SK-N-SH treated with all-trans-retinoic acid at 6 μM for 48 hours (cell line): ENCODE data around the gene MYRF.

Experiments
- ATAC-seq: fragments of 200-7000 bp; cut with Tn5 transposase; 3 replicates; pipeline ENCODE4 v1.9.1; 2020; ENCODE audit warnings: mild to moderate bottlenecking, moderate library complexity
- BACH2 ChIP-seq: fragments of 250-450 bp; sonication (Bioruptor Pico); IDR thresholded peaks from 2 replicates; pipeline ENCODE4 v1.9.0; 2021; ENCODE audit warnings: mild to moderate bottlenecking, borderline replicate concordance
- CSDC2 ChIP-seq: fragments of 250-450 bp; sonication (Bioruptor Pico); IDR thresholded peaks from 2 replicates; pipeline ENCODE4 v1.5.0; 2020; ENCODE audit warnings: mild to moderate bottlenecking, moderate library complexity
- ESRRG ChIP-seq: fragments of 250-450 bp; sonication (Bioruptor Pico); IDR thresholded peaks from 2 replicates; pipeline ENCODE4 v1.6.1; 2021; ENCODE audit warnings: mild to moderate bottlenecking
- GLIS3 ChIP-seq: fragments of 250-450 bp; sonication (Bioruptor Pico); IDR thresholded peaks from 2 replicates; pipeline ENCODE4 v1.5.0; 2020; ENCODE audit warnings: mild to moderate bottlenecking, moderate library complexity
- ISL1 ChIP-seq: fragments of 250-450 bp; sonication (Bioruptor Pico); IDR thresholded peaks from 2 replicates; pipeline ENCODE4 v2.1.2; 2022; ENCODE audit warnings: mild to moderate bottlenecking, moderate library complexity
- OSR1 ChIP-seq: fragments of 250-450 bp; sonication (Bioruptor Pico); IDR thresholded peaks from 2 replicates; pipeline ENCODE4 v1.8.0; 2022; ENCODE audit warnings: moderate library complexity, mild to moderate bottlenecking, inconsistent platforms
- RARB ChIP-seq: fragments of 250-450 bp; sonication (Bioruptor Pico); IDR thresholded peaks from 2 replicates; pipeline ENCODE4 v1.8.0; 2021; ENCODE audit warnings: mild to moderate bottlenecking, moderate library complexity
- SNAI2 ChIP-seq: fragments of 250-450 bp; sonication (Bioruptor Pico); IDR thresholded peaks from 2 replicates; pipeline ENCODE4 v1.5.0; 2020; ENCODE audit warnings: mild to moderate bottlenecking, moderate library complexity
- ZC3H10 ChIP-seq: fragments of 250-450 bp; sonication (Bioruptor Pico); IDR thresholded peaks from 2 replicates; pipeline ENCODE4 v1.5.1; 2021; ENCODE audit warnings: mild to moderate bottlenecking, moderate library complexity
- ZFP3 ChIP-seq: fragments of 250-450 bp; sonication (Bioruptor Pico); IDR thresholded peaks from 2 replicates; pipeline ENCODE4 v1.5.0; 2020; ENCODE audit warnings: mild to moderate bottlenecking, moderate library complexity
- ZFP30 ChIP-seq: fragments of 450-650 bp; formaldehyde crosslinking; IDR thresholded peaks from 2 replicates; pipeline ENCODE4 v1.5.0; 2022; ENCODE audit warnings: mild to moderate bottlenecking, moderate library complexity
- ZNF565 ChIP-seq: fragments of 450-650 bp; formaldehyde crosslinking; conservative IDR thresholded peaks from 2 replicates; pipeline ENCODE4 v1.5.0; 2020; ENCODE audit warnings: low read depth, mild to moderate bottlenecking, moderate library complexity
- ZNF70 ChIP-seq: fragments of 450-650 bp; formaldehyde crosslinking; IDR thresholded peaks from 2 replicates; pipeline ENCODE4 v1.5.0; 2020; ENCODE audit warnings: mild to moderate bottlenecking, moderate library complexity
- ZNF8 ChIP-seq: fragments of 450-650 bp; formaldehyde crosslinking; IDR thresholded peaks from 2 replicates; pipeline ENCODE4 v1.5.0; 2020; ENCODE audit warnings: mild to moderate bottlenecking, moderate library complexity
- TF ChIP-seq, protein P1 (sequence below): fragments of 250-450 bp; sonication (Bioruptor Pico); IDR thresholded peaks from 2 replicates; pipeline ENCODE4 v1.5.1; 2020; ENCODE audit warnings: low read depth, mild to moderate bottlenecking, moderate library complexity
- TF ChIP-seq, protein P2 (sequence below): fragments of 250-450 bp; sonication (Bioruptor Pico); IDR thresholded peaks from 2 replicates; pipeline ENCODE4 v1.5.1; 2021; ENCODE audit warnings: mild to moderate bottlenecking, moderate library complexity
- TF ChIP-seq, protein P3 (sequence below): fragments of 250-450 bp; sonication (Bioruptor Pico); IDR thresholded peaks from 2 replicates; pipeline ENCODE4 v1.5.0; 2020; ENCODE audit warnings: mild to moderate bottlenecking, moderate library complexity
- TF ChIP-seq, protein P4 (sequence below): fragments of 250-450 bp; sonication (Bioruptor Pico); IDR thresholded peaks from 2 replicates; pipeline ENCODE4 v1.8.0; 2021; ENCODE audit warnings: low read depth, mild to moderate bottlenecking, moderate library complexity, borderline replicate concordance
- TF ChIP-seq, protein P5 (sequence below): fragments of 250-450 bp; sonication (Bioruptor Pico); IDR thresholded peaks from 2 replicates; pipeline ENCODE4 v1.8.0; 2020; ENCODE audit warnings: mild to moderate bottlenecking, moderate library complexity, borderline replicate concordance

The MYRF gene

DNA sequence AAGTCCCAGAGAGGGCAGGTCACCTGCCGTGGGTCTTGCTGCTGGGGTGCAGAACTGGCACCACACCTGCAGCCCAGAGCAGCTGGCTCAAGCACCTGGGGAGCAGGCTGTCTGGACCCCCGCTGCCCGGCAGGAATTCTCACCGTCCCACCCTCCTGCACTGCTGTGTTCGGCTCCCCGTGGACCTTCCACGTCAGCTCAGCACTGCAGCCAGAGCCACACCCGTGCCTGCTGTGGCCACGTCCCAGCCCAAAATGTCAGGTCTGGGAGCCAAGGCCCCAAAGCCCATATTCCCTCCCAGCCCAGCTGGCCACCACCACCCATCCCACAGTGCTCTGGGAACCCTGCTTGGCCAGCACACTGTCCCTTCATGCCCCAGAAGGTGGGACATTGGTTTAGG is 28.0 kb upstream of the MYRF start (continued):
- TF ChIP-seq, protein P1, sequence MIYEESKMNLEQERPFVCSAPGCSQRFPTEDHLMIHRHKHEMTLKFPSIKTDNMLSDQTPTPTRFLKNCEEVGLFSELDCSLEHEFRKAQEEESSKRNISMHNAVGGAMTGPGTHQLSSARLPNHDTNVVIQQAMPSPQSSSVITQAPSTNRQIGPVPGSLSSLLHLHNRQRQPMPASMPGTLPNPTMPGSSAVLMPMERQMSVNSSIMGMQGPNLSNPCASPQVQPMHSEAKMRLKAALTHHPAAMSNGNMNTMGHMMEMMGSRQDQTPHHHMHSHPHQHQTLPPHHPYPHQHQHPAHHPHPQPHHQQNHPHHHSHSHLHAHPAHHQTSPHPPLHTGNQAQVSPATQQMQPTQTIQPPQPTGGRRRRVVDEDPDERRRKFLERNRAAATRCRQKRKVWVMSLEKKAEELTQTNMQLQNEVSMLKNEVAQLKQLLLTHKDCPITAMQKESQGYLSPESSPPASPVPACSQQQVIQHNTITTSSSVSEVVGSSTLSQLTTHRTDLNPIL (CRISPR knock-in tag), result no peak
- TF ChIP-seq ZNF70 (CRISPR knock-in tag) (no peak), BACH2 (no peak), ZNF8 (no peak), ZFP30 (no peak), SNAI2 (CRISPR knock-in tag) (no peak), ESRRG (no peak)
- TF ChIP-seq, protein P2, sequence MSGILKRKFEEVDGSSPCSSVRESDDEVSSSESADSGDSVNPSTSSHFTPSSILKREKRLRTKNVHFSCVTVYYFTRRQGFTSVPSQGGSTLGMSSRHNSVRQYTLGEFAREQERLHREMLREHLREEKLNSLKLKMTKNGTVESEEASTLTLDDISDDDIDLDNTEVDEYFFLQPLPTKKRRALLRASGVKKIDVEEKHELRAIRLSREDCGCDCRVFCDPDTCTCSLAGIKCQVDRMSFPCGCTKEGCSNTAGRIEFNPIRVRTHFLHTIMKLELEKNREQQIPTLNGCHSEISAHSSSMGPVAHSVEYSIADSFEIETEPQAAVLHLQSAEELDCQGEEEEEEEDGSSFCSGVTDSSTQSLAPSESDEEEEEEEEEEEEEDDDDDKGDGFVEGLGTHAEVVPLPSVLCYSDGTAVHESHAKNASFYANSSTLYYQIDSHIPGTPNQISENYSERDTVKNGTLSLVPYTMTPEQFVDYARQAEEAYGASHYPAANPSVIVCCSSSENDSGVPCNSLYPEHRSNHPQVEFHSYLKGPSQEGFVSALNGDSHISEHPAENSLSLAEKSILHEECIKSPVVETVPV (CRISPR knock-in tag), result no peak

DNA sequence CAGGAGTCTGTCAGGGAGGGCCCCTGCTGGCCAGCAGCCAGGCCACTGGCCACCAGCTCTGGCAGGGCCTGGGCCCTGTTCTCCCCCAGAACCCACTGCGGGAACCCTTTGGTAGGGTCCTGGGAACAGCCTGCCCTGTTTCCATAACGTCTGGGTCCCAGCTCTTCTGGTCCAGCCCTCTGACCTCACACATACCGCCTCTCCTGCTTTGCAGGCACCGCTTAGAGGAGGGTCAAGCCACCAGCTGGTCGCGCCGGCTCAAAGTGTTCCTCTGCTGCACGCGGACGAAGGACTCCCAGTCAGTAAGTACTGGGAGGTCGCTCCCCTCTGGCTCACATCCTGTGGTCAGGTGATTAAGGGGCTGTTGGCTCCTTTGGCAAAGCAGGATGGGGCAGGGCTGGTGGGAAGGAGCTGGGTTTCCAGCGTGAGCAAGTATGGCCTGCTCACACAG is 26.6 kb upstream of the MYRF start:
- no peak for ATAC-seq
- TF ChIP-seq ZC3H10 (CRISPR knock-in tag) (no peak), ZFP30 (no peak), BACH2 (no peak)
- TF ChIP-seq, protein P1 (CRISPR knock-in tag), result no peak

DNA sequence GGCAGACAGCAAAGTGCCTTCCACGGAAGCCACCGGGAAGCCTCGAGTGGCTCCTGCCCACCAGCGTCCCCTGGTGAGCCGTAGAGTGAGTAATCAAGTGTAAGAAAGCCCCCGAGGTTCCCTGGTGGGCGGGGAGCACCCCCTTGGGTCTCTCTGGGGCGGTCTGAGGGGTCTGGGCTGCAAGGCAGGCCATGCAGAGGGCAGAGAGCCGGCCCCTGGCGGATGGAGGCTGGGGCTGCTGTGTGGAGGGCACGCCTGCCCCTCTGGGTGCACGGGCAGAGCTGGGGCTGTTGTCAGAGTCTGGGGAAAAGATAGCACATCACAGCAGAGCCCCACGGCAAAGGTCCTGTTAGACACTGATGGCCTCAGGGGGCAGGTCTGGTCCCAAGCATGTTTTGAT is 25.7 kb upstream of the MYRF start:
- no peak for ATAC-seq
- TF ChIP-seq CSDC2 (no peak), RARB (CRISPR knock-in tag) (no peak)

DNA sequence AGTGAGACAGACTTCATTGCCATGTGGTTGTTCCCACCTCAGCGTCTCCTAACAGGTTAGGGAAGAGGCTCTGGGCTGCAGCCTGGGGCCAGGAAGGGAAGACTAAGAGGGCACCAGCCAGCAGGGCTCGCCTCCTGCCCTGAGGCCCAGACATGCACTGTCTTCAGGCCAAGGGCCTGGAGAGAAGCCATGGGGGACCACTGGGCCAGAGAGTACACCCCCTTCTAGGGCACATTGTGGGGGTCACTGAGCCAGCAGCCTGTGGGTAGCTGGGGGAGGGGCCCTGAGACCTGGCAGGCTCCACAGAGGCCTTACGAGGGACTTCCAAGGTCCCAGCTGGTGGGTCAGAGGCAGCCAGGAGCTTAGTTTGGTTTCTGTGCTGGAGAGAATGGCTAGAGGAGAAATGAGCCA is 25.0 kb upstream of the MYRF start:
- no peak for ATAC-seq
- TF ChIP-seq ZFP3 (CRISPR knock-in tag) (no peak), BACH2 (no peak), ESRRG (no peak), ZNF70 (CRISPR knock-in tag) (no peak), RARB (CRISPR knock-in tag) (no peak), ISL1 (CRISPR knock-in tag) (no peak), OSR1 (CRISPR knock-in tag) (no peak), ZNF8 (no peak), CSDC2 (no peak), ZNF565 (CRISPR knock-in tag) (no peak), GLIS3 (CRISPR knock-in tag) (no peak)
- TF ChIP-seq, protein P2 (CRISPR knock-in tag), result no peak
- TF ChIP-seq, protein P3, sequence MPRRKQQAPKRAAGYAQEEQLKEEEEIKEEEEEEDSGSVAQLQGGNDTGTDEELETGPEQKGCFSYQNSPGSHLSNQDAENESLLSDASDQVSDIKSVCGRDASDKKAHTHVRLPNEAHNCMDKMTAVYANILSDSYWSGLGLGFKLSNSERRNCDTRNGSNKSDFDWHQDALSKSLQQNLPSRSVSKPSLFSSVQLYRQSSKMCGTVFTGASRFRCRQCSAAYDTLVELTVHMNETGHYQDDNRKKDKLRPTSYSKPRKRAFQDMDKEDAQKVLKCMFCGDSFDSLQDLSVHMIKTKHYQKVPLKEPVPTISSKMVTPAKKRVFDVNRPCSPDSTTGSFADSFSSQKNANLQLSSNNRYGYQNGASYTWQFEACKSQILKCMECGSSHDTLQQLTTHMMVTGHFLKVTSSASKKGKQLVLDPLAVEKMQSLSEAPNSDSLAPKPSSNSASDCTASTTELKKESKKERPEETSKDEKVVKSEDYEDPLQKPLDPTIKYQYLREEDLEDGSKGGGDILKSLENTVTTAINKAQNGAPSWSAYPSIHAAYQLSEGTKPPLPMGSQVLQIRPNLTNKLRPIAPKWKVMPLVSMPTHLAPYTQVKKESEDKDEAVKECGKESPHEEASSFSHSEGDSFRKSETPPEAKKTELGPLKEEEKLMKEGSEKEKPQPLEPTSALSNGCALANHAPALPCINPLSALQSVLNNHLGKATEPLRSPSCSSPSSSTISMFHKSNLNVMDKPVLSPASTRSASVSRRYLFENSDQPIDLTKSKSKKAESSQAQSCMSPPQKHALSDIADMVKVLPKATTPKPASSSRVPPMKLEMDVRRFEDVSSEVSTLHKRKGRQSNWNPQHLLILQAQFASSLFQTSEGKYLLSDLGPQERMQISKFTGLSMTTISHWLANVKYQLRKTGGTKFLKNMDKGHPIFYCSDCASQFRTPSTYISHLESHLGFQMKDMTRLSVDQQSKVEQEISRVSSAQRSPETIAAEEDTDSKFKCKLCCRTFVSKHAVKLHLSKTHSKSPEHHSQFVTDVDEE (CRISPR knock-in tag), result no peak
- TF ChIP-seq, protein P4, sequence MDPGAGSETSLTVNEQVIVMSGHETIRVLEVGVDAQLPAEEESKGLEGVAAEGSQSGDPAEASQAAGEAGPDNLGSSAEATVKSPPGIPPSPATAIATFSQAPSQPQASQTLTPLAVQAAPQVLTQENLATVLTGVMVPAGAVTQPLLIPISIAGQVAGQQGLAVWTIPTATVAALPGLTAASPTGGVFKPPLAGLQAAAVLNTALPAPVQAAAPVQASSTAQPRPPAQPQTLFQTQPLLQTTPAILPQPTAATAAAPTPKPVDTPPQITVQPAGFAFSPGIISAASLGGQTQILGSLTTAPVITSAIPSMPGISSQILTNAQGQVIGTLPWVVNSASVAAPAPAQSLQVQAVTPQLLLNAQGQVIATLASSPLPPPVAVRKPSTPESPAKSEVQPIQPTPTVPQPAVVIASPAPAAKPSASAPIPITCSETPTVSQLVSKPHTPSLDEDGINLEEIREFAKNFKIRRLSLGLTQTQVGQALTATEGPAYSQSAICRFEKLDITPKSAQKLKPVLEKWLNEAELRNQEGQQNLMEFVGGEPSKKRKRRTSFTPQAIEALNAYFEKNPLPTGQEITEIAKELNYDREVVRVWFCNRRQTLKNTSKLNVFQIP (CRISPR knock-in tag), result no peak
- TF ChIP-seq, protein P5, sequence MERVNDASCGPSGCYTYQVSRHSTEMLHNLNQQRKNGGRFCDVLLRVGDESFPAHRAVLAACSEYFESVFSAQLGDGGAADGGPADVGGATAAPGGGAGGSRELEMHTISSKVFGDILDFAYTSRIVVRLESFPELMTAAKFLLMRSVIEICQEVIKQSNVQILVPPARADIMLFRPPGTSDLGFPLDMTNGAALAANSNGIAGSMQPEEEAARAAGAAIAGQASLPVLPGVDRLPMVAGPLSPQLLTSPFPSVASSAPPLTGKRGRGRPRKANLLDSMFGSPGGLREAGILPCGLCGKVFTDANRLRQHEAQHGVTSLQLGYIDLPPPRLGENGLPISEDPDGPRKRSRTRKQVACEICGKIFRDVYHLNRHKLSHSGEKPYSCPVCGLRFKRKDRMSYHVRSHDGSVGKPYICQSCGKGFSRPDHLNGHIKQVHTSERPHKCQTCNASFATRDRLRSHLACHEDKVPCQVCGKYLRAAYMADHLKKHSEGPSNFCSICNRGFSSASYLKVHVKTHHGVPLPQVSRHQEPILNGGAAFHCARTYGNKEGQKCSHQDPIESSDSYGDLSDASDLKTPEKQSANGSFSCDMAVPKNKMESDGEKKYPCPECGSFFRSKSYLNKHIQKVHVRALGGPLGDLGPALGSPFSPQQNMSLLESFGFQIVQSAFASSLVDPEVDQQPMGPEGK, result no peak
